HG03354 (cell line): ENCODE measurements around the gene SLC12A1.
"Not testable (repeated sequence)": the region's sequence is repeated elsewhere in the genome, so short reads cannot be mapped to it uniquely, and the experiment has no call there.

Experiments used
- ATAC-seq: cut with Tn5 transposase; IDR thresholded peaks from one replicate; pipeline ENCODE4 v1.9.1; 2021; ENCODE audit warnings: mild to moderate bottlenecking; ENCODE audit not compliant: unreplicated experiment, poor library complexity, severe bottlenecking

SLC12A1 gene

GRCh38 chr15:48298914-48299313 lies 92.8 kb downstream of the SLC12A1 start:
- ATAC-seq: no peak

GRCh38 chr15:48300038-48300437 lies 93.9 kb downstream of the SLC12A1 start:
- no peak for ATAC-seq

- no peak for ATAC-seq
Measured at GRCh38 chr15:48304398-48304797, 98.3 kb downstream of the SLC12A1 start.

DNA sequence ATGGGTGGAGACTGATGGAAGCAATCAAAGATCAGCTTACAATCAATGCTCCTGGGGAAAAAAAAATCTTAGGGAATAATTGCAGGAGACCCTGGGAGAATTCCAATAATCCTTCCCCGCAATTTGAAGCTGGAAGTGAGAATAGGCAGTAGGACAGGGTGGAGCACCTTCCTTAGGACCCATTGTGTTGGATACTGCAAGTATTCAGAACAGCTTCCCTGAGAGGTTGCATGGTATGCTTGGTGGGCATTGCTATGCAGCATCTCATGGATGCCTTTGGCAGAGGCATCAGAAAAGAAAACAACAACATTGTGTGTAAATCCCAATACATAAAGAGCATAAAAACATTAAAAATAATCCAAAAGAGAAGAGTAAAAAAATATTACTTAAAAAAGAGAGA lies 100.5 kb downstream of the SLC12A1 start:
- ATAC-seq: no peak

GRCh38 chr15:48307586-48307985 lies 101.5 kb downstream of the SLC12A1 start:
- ATAC-seq: no peak

DNA sequence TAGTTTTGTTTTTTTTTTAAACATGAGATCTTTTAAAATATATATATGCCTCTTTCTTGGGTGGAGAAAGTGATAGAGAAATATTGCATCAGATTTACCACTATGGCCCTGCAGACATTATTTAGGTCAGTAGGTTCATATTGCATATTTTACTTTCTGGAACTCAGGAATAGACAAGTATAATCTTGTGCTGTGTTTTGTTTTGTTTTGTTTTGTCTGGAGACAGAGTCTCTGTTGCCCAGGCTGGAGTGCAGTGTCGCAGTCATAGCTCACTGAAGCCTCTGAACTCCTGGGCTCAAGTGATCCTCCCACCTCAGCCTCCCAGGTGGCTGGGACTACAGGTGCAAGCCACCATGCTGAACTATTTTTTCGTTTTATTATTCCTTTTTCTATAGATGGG lies 103.6 kb downstream of the SLC12A1 start:
- no peak for ATAC-seq

DNA sequence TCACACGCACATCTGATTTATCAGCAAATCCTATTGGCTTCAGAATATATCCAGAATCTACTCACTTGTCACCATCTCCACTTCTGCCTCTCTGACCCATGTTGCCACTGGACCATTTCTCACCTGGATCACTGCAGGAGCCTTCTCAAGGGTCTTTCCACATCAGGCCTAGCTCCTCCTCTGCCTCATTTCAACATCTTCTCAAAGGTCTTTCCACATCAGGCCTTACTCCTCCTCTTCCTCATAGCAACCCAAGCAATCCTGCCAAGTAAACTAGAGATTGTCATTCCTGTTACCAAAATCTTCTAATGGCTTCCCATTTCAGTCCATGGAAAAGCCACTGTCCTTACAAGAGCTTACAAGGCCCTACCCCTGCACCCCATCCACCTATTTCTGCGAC lies 107.1 kb downstream of the SLC12A1 start:
- ATAC-seq: no peak

GRCh38 chr15:48315041-48315440 lies 108.9 kb downstream of the SLC12A1 start:
- ATAC-seq: no peak

- no peak for ATAC-seq
Measured at GRCh38 chr15:48317221-48317620, 111.1 kb downstream of the SLC12A1 start.

GRCh38 chr15:48318131-48318530 lies 112.0 kb downstream of the SLC12A1 start:
- no peak for ATAC-seq

DNA sequence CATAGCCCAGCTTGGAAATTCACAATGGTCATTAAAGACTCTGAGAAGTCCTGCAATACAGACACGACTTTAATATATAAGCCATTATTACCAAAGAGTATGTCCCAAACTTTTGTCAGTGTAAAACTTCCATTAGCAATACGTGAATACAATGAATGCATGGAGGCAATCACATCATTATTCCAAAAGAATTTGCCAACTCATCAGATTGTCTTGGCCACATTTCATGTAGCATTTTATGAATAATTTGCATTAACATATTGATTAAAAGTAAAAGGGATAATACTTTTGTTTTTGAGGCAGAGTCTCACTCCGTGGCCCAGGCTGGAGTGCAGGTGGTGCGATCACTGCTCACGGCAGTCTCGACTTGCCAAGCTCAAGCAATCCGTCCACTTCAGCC lies 117.2 kb downstream of the SLC12A1 start:
- no peak for ATAC-seq

DNA sequence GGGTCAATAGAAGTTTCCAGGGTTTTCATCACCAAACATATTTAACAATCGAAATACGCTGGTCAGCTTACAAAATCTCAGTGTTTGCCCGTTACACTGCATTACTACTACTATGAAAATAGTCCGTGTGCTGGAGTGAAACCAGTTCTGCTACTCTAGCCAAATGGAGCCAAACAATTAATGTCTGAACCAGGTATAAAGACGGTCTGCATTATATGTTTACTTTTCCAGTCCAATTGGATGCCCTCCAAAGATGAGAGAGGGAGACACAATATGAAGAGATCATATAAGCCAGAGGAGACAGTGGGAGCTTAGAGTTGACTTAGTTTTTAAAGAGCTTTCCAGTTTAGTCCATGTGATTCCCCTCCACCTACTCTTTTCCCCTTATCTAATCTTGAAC lies 118.8 kb downstream of the SLC12A1 start:
- ATAC-seq: no peak

DNA sequence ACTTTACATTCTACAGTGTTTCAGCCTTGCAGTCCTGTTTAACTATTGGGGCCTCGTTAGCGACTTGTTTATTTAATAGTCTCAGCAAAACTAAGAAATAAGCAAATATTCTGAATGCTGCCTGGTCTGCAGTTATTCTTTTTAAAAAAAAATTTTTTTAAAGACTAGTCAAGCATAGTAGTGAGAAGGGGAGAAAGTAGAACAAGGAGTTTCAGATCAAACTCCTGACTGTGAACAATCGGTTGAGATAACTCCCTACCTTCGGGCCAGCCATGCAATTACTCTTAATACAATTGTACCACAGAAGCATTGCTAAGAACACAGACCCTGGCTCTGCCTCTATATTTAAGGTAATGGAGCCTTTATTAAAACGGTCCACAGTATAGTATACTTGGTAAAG lies 119.3 kb downstream of the SLC12A1 start:
- no peak for ATAC-seq

DNA sequence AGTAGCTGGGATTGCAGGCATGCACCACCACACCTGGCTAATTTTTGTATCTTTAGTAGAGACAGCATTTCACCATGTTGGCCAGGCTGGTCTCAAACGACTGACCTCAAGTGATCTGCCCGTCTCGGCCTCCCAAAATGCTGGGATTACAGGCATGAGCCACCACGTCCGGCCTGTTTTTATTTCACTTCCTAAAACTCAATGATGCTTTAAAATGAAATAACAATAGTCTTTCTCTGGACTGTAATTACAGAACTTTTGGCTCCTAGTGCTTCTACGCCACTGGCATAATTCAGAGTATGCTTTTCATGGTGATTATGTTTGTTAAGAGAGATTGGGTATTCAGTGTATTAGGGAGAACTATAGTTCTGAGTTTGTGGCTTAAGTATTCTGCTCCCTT lies 120.1 kb downstream of the SLC12A1 start:
- ATAC-seq: not testable (repeated sequence)

DNA sequence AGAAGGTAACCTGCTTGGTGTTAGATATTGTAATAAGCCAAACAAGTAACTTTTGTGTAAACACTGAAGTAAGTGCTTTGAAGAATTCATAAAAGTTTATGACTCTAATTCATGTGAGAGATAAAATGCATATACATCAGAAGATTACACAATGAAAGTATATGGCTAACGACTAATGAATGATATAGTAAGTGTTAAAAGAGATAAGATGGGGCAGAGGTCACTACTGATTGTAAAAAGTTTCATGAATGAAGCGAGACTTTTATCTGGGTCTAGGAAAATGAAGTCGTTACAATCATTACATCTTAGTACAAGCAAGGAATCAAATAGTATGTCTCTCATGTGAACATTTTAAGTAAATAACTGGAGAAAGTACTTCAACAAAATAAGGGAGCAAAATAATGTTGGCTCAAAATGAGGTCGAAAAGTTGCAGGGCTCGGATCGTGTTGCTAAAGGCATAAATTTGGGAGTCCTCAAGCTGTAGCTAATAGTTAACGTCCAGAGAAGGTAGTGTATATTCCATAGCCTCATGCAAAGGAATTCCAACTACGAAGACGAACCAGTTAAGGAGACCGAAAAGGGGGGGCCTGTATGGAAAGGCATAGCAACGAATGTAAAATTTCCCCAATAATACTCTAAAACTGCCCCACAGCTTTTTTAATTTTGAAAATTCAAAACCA lies 124.1 kb downstream of the SLC12A1 start:
- no peak for ATAC-seq

DNA sequence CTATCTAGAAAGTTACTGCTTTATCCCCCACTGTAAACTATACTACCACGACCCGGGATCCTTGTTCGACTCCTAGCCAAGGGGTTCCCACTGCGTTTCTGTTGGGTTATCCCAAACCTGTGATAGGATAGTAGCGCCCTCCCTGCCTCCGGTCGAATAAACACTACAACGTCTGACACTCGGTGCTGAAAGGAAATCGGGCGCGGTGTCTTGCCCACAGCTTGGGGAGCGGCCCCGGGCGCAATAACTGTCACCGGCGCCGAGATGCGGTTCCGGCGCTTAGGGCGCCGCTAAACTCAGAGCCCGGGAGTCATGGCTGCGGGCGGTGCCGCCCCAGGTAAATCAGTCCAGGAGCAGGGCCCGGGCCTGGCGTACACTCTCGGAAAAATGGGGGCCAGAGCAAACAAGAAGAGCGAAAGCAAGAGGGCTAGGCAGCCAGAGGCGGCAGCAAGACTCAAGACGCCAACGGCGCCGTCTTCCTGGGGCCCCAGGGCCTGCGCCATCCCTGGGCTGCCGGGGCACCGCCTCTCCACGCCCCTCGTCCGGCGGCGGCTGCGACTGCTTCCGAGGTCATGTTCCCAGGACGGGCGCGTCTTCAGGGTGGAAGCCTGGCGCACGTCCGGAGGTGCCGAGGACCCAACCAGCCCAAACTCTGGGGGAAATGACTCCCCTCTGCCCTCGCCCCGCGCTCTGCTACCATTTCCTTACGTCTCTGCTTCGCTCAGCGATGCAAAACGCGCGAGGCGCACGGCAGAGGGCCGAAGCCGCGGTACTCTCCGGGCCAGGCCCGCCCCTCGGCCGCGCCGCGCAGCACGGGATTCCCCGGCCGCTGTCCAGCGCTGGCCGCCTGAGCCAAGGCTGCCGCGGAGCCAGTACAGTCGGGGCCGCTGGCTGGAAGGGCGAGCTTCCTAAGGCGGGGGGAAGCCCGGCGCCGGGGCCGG lies 125.0 kb downstream of the SLC12A1 start, which contains the start of gene DUT:
TSS of gene DUT (plus strand) at position 575 of the 941 bp plus-strand sequence. CDS start at position 662, 87 bp downstream.
- ATAC-seq: peak; percentile 81

- ATAC-seq: peak; percentile 62
Measured at GRCh38 chr15:48331796-48332641, 125.9 kb downstream of the SLC12A1 start.

GRCh38 chr15:48332642-48333034 lies 126.5 kb downstream of the SLC12A1 start:
- no peak for ATAC-seq

GRCh38 chr15:48333540-48333939 lies 127.4 kb downstream of the SLC12A1 start:
- ATAC-seq: no peak

- ATAC-seq: no peak
Measured at GRCh38 chr15:48334260-48334659, 128.2 kb downstream of the SLC12A1 start.
